Measurements from ENCODE around the gene RIMS3.
A peak's percentile ranks its signal among the peaks of the same experiment; 100 is the strongest.

RIMS3 gene

GRCh38 chr1:40691538-40692428 is 26.3 kb upstream of the RIMS3 start, which contains the start of gene NFYC:
Gene NFYC (plus strand): TSS chr1:40691704. CDS start chr1:40738844, 47,140 bp downstream.
- peak; percentile 90 for DNase-seq (ENCODE audit: low read depth)

GRCh38 chr1:40690771-40691537 is 25.5 kb upstream of the RIMS3 start:
- no peak for DNase-seq (ENCODE audit: low read depth)

- no peak for DNase-seq (ENCODE audit: low read depth)
Measured at GRCh38 chr1:40689737-40690136, 24.3 kb upstream of the RIMS3 start.

GRCh38 chr1:40687661-40688060 is 22.2 kb upstream of the RIMS3 start:
- no peak for DNase-seq (ENCODE audit: low read depth)

GRCh38 chr1:40687059-40687458 is 21.6 kb upstream of the RIMS3 start:
- DNase-seq (ENCODE audit: low read depth), result no peak

GRCh38 chr1:40684669-40685068 is 19.2 kb upstream of the RIMS3 start:
- DNase-seq (ENCODE audit: low read depth), result no peak

GRCh38 chr1:40679165-40679953 is 13.9 kb upstream of the RIMS3 start:
- DNase-seq (ENCODE audit: low read depth), result no peak

GRCh38 chr1:40676501-40676900 is 11.0 kb upstream of the RIMS3 start:
- no peak for DNase-seq (ENCODE audit: low read depth)

- DNase-seq (ENCODE audit: low read depth), result no peak
Measured at GRCh38 chr1:40673452-40673851, 8.0 kb upstream of the RIMS3 start.

GRCh38 chr1:40668769-40669525 is 3.5 kb upstream of the RIMS3 start:
- peak; percentile 72 for DNase-seq (ENCODE audit: low read depth)

- DNase-seq (ENCODE audit: low read depth), result no peak
Measured at GRCh38 chr1:40664791-40665190, 691 bp downstream of the RIMS3 start.

- no peak for DNase-seq (ENCODE audit: low read depth)
Measured at GRCh38 chr1:40664167-40664537, 1.3 kb downstream of the RIMS3 start.

GRCh38 chr1:40663324-40664166 is 1.9 kb downstream of the RIMS3 start:
- DNase-seq (ENCODE audit: low read depth), result no peak

- no peak for DNase-seq (ENCODE audit: low read depth)
Measured at GRCh38 chr1:40662864-40663263, 2.6 kb downstream of the RIMS3 start.

GRCh38 chr1:40662151-40662550 is 3.3 kb downstream of the RIMS3 start:
- DNase-seq (ENCODE audit: low read depth), result no peak

GRCh38 chr1:40661678-40662077 is 3.8 kb downstream of the RIMS3 start:
- DNase-seq (ENCODE audit: low read depth), result no peak

GRCh38 chr1:40659649-40659947 is 5.9 kb downstream of the RIMS3 start:
- DNase-seq (ENCODE audit: low read depth), result no peak

GRCh38 chr1:40658751-40659648 is 6.5 kb downstream of the RIMS3 start:
- no peak for DNase-seq (ENCODE audit: low read depth)

- no peak for DNase-seq (ENCODE audit: low read depth)
Measured at GRCh38 chr1:40657046-40657445, 8.4 kb downstream of the RIMS3 start.

Data from activated T-helper 9 cell treated with anti-CD3 and anti-CD28 coated beads, Interleukin-2, amount 50 U/mL, for 16 hours (primary cell).